NB4 (cell line): ENCODE data around the gene TMEM131L.

Experiments used
- CTCF ChIP-seq: IDR thresholded peaks from one replicate; pipeline ENCODE4 v1.5.1; 2012; ENCODE audit warnings: low read depth, low read length
- MAX ChIP-seq: IDR thresholded peaks from 2 replicates; pipeline ENCODE4 v1.6.1; 2011; ENCODE audit warnings: low read depth, low read length
- POLR2A ChIP-seq: IDR thresholded peaks from 2 replicates; pipeline ENCODE4 v1.6.1; 2011; ENCODE audit warnings: mild to moderate bottlenecking; ENCODE audit not compliant: insufficient read length; ENCODE audit errors: extremely low read depth

- TF ChIP-seq CTCF (no peak), MAX (no peak), POLR2A (no peak)
Observed at GRCh38 chr4:153497988-153498967, 32.1 kb downstream of the TMEM131L start.
